Gastroesophageal sphincter (tissue), 4 donors: ENCODE data around the gene CD83. TPM values are rescaled to one million over a fixed set of nuclear protein-coding genes. Genes with fewer than 3 reads are reported as not detected.

ENCODE experiments used
- ATAC-seq: fragments of 150-250 bp; one replicate; pipeline ENCODE4 v1.9.1; 2016; ENCODE audit warnings: mild to moderate bottlenecking, moderate library complexity
- H3K27ac ChIP-seq, 4 donors: fragments of 200-600 bp; sonication (generic) in 3 of 4; 1 replicate in 3 of 4; 2 replicates in 1 of 4; pipeline ENCODE4 v1.5.1; 2016 to 2019
- H3K27me3 ChIP-seq: fragments of 200-600 bp; sonication (generic); one replicate; pipeline ENCODE4 v1.5.1; 2019
- H3K36me3 ChIP-seq, 2 donors: fragments of 200-600 bp; sonication (generic); one replicate each; pipeline ENCODE4 v1.5.1; 2019; ENCODE audit warnings: control low read depth in 1 of 2
- H3K4me1 ChIP-seq, 3 donors: fragments of 200-600 bp; sonication (generic); 1 replicate in 2 of 3; 2 replicates in 1 of 3; pipeline ENCODE4 v1.5.1; 2016 to 2019; ENCODE audit warnings: control low read depth in 2 of 3
- H3K4me3 ChIP-seq, 2 donors: fragments of 200-600 bp; sonication (generic); one replicate each; pipeline ENCODE4 v1.5.1; 2019; ENCODE audit warnings: mild to moderate bottlenecking in 1 of 2, moderate library complexity in 1 of 2
- H3K9me3 ChIP-seq, 3 donors: fragments of 200-600 bp; sonication (generic); one replicate each; pipeline ENCODE4 v1.5.1; 2017 to 2019; ENCODE audit warnings: control low read depth in 2 of 3
- EP300 ChIP-seq: sonication (generic); formaldehyde crosslinking; IDR thresholded peaks from one replicate; pipeline ENCODE4 v1.6.1; 2017; ENCODE audit warnings: antibody characterized with exemption, mild to moderate bottlenecking
- POLR2A ChIP-seq, 2 donors: fragments of 450-650 bp; IDR thresholded peaks; one replicate each; pipeline ENCODE4 v1.6.1; 2017; ENCODE audit warnings: antibody characterized with exemption in 2 of 2, mild to moderate bottlenecking in 2 of 2, moderate library complexity in 1 of 2
- POLR2AphosphoS5 ChIP-seq: sonication (generic); formaldehyde crosslinking; IDR thresholded peaks from one replicate; pipeline ENCODE4 v1.6.1; 2017; ENCODE audit warnings: antibody characterized with exemption
- WGBS, 2 donors: methylation state at CpG; one replicate each; pipeline ENCODE4 v1.1.5; 2018; ENCODE audit warnings: low coverage in 1 of 2; 5-methylcytosine and 5-hydroxymethylcytosine counted together
- total RNA-seq, 4 donors: library from RNA; depleted of rRNA; stranded (reverse); fragments of >200 nt; gene quantifications; one replicate each; pipeline ENCODE4 v1.1.0, GENCODE V29; 2016
- TF ChIP-seq, protein P1 (sequence below), 4 experiments: fragments of 200-600 bp in 2 of 4; fragments of 450-650 bp in 2 of 4; sonication (generic) in 1 of 4; IDR thresholded peaks; one replicate each; pipeline ENCODE4 v1.5.1; 2017 to 2019; ENCODE audit warnings: antibody characterized with exemption in 4 of 4, mild to moderate bottlenecking in 2 of 4, moderate library complexity in 2 of 4

Gene CD83
- total RNA-seq, 4 donors from 2014 or later, result 0.31 to 4.3 (median 2.1) TPM

DNA sequence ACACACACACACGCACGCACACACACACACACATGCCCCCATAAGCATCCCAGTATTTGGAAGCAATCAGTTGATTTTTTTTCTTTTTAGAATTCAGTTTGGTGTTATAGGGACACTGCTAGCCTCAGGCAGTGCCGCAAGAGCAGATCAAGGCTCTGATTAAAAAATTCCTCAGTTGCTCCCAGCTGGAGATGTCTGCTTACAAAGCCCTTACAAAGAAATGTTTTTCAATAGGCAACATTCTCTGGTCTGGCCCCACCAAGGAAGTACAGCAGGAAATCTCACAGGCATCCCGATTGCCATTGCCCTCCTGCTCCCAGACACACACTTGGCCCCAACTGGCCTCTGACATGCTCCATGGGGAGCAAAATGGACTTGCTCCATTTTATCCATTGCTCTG is 22.9 kb upstream of the CD83 start:
- ATAC-seq, result no peak
- Histone ChIP-seq H3K4me3 (no peak overlapping the region), H3K27me3 (peaks cover 11% of the 10 kb centered on the region), H3K27ac (no peak overlapping the region), H3K36me3 (no peaks in the 10 kb centered on the region), H3K4me1 (no peaks in the 10 kb centered on the region), H3K9me3 (no peaks in the 10 kb centered on the region)
- WGBS, 2 donors, result 81 to 92% methylated on average over 2 to 3 of the region's 4 CpGs
- no peak for TF ChIP-seq POLR2AphosphoS5
- TF ChIP-seq, protein P1, sequence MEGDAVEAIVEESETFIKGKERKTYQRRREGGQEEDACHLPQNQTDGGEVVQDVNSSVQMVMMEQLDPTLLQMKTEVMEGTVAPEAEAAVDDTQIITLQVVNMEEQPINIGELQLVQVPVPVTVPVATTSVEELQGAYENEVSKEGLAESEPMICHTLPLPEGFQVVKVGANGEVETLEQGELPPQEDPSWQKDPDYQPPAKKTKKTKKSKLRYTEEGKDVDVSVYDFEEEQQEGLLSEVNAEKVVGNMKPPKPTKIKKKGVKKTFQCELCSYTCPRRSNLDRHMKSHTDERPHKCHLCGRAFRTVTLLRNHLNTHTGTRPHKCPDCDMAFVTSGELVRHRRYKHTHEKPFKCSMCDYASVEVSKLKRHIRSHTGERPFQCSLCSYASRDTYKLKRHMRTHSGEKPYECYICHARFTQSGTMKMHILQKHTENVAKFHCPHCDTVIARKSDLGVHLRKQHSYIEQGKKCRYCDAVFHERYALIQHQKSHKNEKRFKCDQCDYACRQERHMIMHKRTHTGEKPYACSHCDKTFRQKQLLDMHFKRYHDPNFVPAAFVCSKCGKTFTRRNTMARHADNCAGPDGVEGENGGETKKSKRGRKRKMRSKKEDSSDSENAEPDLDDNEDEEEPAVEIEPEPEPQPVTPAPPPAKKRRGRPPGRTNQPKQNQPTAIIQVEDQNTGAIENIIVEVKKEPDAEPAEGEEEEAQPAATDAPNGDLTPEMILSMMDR (IDR thresholded peaks at IDR 0.05), result no peak
- TF ChIP-seq EP300, result no peak
- no peak for TF ChIP-seq POLR2A (IDR thresholded peaks at IDR 0.05)

DNA sequence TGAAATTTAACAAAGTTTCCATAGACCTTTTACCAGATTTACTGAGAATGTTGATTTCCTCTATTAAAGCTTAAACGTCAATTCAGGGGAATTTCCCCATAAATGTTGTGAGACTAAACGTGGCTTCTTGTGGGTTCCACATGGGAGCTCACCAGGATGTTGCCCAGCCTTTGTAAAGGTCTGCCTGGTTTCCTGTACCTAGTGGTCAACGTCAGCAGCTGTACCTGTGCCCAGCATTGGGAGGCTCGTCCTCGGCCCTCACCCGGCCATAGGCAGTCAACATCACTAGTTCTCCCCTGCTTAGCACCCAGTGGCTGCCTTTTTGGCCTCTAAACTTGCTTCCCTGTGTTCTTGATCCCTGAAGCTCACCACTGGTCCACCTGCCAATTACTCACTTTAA is 22.1 kb upstream of the CD83 start:
- TF ChIP-seq, protein P1 (IDR thresholded peaks at IDR 0.05), result no peak
- no peak for TF ChIP-seq POLR2A (IDR thresholded peaks at IDR 0.05)
- no peak for TF ChIP-seq POLR2AphosphoS5
- TF ChIP-seq EP300, result no peak
- no peak for ATAC-seq

DNA sequence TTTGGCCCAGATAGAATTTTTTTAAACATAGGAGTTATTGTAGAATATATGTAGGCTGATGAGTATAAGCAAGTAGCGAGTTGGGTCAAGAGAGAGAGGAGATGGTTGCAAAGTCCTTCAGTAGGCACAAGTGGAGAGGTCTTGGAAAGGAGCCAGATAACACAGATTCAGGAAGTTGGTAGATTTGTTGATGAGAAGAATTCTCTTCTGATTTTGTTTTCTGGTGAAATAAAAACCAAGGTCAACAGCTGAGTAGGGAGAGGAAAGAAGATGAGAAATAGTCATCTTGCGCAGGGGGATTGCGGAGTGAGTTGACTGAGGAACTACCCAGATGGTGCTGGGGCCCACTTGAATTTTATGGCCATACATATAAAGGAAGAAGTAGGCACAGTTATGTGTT is 17.4 kb upstream of the CD83 start:
- no peaks in the 10 kb centered on the region for H3K9me3 ChIP-seq
- peaks cover 4% of the 10 kb centered on the region for H3K27me3 ChIP-seq
- H3K4me1 ChIP-seq, result no peaks in the 10 kb centered on the region
- no peak overlapping the region for H3K4me3 ChIP-seq
- no peak overlapping the region for H3K27ac ChIP-seq
- no peak for TF ChIP-seq POLR2AphosphoS5
- TF ChIP-seq, protein P1 (IDR thresholded peaks at IDR 0.05), result no peak
- no peak for TF ChIP-seq POLR2A (IDR thresholded peaks at IDR 0.05)
- no peak for TF ChIP-seq EP300
- 93% methylated on average over 3 of the region's 3 CpGs for WGBS, 2 donors
- no peaks in the 10 kb centered on the region for H3K36me3 ChIP-seq
- ATAC-seq, result no peak

More for the DNA sequence above, 22.1 kb upstream of the CD83 start:
- H3K27ac ChIP-seq, result no peak overlapping the region
- H3K4me3 ChIP-seq, result no peak overlapping the region
- H3K27me3 ChIP-seq, result peaks cover 3% of the 10 kb centered on the region
- WGBS, 2 donors, result 88 to 92% methylated on average over 5 to 6 of the region's 6 CpGs
- no peaks in the 10 kb centered on the region for H3K4me1 ChIP-seq
- no peaks in the 10 kb centered on the region for H3K36me3 ChIP-seq
- no peaks in the 10 kb centered on the region for H3K9me3 ChIP-seq

DNA sequence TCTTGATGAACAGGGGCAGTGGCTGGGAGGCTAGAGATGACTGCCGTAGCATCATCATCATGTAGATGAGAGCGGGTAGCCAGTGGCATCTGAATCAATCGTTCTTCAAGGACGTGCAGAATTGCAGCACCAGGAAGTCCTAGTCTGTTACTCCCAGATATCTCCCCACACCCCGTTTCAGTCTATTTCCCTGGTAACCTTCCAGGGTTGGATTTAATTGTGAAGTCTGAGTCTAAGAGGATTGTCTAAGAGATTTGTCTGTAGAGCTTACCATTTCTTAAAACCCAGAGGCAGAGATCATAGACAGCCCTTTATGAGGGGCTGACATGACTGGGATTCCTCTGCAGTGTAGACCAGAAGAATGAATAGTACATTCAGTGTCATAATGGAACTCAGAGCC is 16.6 kb upstream of the CD83 start:
- TF ChIP-seq EP300, result no peak
- no peak for TF ChIP-seq POLR2A (IDR thresholded peaks at IDR 0.05)
- TF ChIP-seq, protein P1 (IDR thresholded peaks at IDR 0.05), result no peak
- TF ChIP-seq POLR2AphosphoS5, result no peak
- no peaks in the 10 kb centered on the region for H3K9me3 ChIP-seq
- no peak overlapping the region for H3K4me3 ChIP-seq
- H3K4me1 ChIP-seq, result no peaks in the 10 kb centered on the region
- ATAC-seq, result no peak
- no peaks in the 10 kb centered on the region for H3K36me3 ChIP-seq
- WGBS, 2 donors, result 79 to 89% methylated on average over 5 of the region's 5 CpGs
- H3K27me3 ChIP-seq, result peaks cover 9% of the 10 kb centered on the region
- H3K27ac ChIP-seq, result no peak overlapping the region

DNA sequence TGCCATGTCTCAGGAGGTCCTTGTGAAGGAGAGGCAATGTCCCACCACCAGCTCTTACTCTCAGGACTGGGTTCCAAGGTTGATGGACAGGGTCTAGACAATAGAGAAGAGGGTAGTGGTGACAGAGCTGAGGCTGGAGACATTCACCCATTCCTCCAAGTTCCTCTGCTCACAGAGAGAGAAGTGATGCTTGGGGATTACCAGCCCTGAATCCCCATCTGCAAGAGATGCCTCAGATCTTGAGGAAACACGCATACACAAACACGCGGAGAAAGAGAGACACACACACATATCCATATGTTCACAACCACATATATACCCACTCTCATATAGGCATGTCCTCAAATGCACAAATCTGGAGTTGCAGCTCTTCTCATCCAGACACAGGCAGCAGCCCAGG is 15.2 kb upstream of the CD83 start:
- H3K36me3 ChIP-seq, result no peaks in the 10 kb centered on the region
- no peaks in the 10 kb centered on the region for H3K4me1 ChIP-seq
- TF ChIP-seq POLR2AphosphoS5 (no peak), EP300 (no peak)
- H3K27me3 ChIP-seq, result peaks cover 11% of the 10 kb centered on the region
- peaks cover 0 to 8% (median 1%) of the 10 kb centered on the region in 3 donors for H3K9me3 ChIP-seq
- WGBS, 2 donors, result 100% methylated on average over 3 of the region's 3 CpGs; no CpG with 5 or more reads in 1 of the 2 donors
- ATAC-seq, result no peak
- H3K4me3 ChIP-seq, result no peak overlapping the region
- H3K27ac ChIP-seq, result no peak overlapping the region
